DMS114 treated with DMSO at 0.1 percent for 48 hours (cell line): ENCODE results near the gene OSBPL10.
"Not testable (repeated sequence)": the region's sequence is repeated elsewhere in the genome, so short reads cannot be mapped to it uniquely, and the experiment has no call there.

Source experiments
- DNase-seq: peaks from one replicate; lab custom pipeline; 2025; ENCODE audit not compliant: unreplicated experiment; lab: John Stamatoyannopoulos, UW

The OSBPL10 gene

GRCh38 chr3:31710123-31710803 lies 270.8 kb downstream of the OSBPL10 start:
- no peak for DNase-seq

DNA sequence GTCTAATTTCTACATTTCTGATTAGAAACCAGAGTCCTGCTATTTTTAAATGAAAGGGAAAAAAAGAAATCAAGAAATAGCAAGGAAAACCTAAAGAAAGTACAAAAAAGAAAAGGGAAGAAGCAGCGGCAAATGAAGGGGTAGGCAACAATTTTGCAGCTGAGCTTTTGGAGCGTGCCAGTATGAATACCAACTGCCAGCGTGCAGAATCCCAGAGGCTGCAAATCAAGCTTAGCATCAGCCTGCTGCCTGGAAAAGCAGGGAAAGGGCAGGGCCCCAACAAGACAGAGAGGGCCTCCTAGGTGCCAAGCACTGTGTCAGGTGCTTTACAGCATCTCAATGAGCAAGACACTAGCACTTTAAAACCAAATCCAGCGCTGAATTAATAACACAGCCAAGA lies 271.5 kb downstream of the OSBPL10 start:
- no peak for DNase-seq

DNA sequence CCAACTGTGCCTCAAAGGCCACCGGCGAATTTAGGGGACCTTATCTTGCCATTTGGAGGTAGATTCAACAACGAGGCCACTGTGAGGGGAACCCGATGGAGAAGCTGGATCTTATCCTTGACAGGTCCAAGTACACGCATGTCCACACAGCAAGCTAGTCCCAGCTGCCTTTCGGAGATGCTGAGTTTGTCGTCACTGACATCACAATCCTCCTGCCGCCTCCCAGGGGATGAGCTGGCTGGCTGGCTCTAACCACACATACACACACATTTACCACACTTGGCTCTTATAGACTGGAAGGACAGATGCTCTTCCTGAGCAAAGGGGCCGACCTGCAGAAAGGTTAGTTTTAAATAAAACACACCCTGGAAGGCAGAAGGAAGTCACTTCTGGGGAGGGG lies 272.1 kb downstream of the OSBPL10 start:
- DNase-seq, result no peak

DNA sequence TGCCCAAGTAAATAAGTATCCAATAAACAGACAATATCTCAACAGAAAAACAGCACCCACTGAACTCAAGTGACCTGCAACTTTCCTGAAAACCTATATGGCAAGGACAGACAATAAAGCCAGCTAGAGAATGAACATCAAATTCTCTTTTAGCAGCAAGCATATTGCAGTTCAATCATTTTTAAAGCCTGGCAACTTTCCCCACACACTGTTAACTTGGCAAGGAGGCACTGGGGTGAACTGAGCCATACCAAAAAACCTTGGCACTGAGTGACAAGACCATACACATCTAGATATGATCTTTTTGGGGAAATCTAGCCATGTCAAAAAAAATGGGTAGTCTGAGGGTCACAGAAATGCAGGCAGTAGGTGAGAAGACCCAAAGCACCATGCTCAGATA lies 273.8 kb downstream of the OSBPL10 start:
- no peak for DNase-seq

DNA sequence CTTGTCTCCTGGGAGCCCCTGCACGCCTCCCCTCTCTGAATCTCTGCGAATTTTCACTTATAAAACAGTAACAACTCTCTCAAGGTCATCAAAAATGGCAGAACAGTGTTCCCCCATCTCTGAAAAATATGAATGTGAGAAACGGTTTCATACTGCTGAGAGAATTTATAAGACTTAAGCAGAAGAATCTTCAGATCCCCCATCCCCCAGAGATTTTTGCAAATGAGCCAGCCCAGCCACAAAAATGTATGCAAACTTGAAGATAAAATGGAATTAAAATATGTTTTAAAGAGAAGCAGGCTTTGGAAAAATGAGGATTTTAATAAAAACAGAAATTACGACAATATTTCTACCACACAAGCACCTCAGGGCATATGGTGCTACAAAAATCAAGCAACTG lies 275.3 kb downstream of the OSBPL10 start:
- no peak for DNase-seq

DNA sequence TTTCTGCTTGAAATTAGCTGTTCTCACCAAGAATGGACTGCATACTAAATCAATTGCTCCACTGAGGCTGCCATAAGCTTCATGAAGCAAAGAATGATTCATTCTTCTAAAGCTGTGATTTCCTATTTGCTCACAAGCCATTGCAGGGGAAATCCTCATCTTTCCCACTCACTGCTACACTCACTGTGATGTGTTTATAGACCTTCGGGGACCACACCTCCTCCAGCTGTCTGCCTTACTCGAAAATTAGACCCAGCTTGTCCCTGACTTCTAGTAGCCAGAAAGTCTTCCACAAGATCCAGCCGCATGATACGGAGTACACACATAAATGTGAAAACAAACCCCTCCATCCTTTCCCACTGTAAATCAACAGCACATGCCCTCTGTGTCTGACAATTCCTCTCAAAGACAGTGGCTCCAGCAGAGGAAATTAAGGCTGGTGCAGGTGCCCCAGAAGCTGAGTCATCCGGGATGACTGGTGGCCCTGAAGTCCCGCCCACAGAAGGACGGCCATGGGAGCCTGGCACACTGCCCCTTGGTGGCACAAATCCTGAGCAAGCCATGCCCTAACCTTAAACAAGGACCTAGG lies 276.4 kb downstream of the OSBPL10 start:
- DNase-seq, result no peak

DNA sequence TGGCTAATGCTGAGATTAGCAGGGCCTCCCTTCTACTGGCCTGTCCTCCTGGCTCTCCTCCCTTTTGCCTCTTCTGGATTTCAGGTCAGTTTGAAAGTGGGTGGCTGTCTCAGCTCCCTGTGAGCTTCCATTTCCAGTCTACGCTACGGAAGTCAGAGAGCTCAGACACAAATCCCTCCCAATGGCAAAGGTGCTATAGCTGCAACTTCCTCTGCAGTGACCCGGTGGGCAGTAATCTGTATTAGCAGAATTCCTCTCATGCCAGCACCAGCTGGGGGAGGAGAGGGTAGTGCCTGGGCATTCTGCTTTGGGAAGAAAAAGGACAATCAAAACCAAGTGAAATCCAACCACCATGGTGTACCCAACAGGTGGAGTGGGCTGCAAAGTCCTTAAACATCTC lies 276.9 kb downstream of the OSBPL10 start:
- no peak for DNase-seq

DNA sequence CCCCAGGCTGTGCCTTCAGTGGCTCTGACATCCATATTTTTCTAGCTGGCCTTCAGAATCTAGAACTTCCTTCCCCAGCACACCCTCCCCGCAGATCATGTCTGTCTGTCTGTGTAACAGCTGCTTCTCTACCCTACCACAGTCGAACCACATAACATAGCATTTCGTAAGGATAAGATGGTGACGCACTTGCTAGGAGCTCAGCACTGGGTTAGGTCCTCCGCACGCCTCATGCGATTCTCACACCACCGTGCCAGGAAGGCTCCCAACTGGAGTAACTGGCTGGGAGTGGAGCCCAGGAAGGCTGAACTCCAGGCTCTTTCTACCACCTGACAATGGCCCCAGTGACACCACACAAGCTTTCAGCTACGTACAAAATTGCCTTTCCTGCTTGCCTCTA lies 279.8 kb downstream of the OSBPL10 start:
- no peak for DNase-seq

- no peak for DNase-seq
These were observed 281.6 kb downstream of the OSBPL10 start for GRCh38 chr3:31699309-31699953.

DNA sequence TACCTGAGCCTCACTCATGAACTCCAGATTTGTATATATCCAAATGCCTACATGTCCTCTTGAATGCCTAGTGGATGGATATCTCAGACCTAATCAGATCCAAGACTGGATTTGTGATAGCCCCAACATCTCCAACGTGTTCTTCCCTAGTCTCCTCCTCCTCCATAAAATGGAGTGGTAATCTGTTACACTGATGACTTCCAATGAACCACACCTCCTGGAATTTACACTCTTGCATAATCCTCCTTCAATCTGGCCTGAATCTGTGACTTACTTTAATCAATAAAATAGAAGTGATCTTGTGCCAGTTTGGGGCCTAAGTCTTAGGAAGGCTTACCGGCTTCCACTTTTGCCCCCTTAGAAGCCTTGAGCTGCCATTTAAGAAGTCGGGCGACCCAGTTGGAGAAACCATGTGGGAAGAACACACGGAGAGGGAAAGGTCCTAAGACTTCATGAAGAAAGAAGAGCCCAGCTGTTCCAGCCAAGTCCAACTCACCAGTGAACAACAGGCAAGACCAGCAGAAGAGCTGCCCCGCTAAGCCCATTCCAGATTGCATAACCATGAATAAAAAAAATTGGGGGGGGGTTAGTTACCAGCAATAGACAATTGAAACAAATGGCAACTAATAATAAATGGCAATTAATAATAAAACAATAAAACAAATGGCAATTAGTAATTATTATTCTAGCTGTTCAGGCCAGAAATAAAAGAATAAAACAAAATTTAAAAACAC lies 284.1 kb downstream of the OSBPL10 start:
- no peak for DNase-seq

- DNase-seq, result no peak
These were observed 285.1 kb downstream of the OSBPL10 start for GRCh38 chr3:31696009-31696297.

DNA sequence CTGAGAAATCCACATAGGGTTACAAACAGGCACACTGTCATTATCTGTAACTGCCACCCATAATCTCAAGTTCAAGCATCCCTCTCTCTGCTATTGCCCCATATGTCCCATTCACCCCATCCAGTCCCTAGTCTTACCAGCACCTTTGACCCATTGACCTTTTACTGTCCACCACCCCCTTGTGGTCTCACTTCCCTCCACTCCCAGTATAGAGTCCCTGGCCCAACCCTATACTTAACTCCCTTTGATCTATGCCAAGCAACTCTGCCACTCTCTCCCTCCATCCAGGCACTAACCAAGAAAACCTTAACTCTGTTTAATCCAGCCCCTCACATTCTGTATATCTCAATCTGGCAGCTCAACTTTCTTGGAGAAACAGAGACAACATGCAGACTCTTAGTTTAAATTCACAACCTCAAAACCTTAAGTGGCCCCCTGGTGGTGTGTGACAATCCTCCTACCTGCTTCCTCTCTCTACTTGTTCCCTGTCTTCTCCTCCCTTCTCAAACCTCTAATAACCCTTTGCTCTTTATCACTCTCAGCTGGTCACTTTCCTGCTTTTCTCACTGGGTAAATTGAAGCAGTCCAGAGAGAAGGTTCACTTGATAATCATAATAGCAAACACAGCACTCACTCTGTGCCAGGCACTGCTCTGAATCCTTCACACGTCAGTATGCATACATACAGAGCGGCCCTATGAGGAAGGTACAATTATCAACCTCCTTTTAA lies 285.6 kb downstream of the OSBPL10 start:
- peak; percentile 1 for DNase-seq

DNA sequence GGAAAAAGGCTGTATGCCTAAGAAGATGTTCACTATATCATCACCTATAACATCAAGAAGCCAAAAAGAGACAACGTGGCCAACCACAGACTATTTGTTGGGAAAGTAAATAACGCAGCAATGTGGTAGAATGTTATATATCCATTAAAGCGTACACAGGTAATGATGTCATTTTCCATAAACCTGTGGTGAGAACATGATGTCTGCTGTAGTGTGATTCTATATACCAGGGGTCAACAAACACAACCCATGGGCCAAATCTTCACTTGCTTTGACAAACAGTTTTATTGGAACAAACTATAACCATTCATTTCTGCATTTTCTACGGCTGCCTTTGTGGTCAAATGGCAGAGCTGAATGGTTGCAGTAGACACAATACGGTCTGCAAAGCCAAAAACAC lies 287.7 kb downstream of the OSBPL10 start:
- no peak for DNase-seq

GRCh38 chr3:31692751-31693150 lies 288.3 kb downstream of the OSBPL10 start:
- no peak for DNase-seq

DNA sequence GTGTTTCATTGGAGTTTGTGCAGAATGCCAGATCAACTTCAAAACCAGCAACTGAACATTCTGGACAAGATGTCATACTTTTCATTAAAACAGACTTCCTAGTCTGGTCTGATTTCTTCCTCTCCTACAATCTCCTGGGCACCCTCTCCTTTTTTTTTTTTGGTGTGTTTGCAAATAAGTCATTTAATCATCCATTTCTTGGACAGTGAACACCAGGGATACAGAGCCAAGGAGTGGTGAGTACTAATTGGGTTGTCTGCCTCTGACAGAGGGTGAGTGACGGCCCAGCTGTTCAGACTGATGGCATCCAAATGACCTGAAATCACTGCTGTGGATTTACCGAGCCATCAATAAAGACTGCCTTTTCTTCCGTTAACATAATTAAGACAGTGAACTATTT lies 290.3 kb downstream of the OSBPL10 start:
- DNase-seq, result no peak

DNA sequence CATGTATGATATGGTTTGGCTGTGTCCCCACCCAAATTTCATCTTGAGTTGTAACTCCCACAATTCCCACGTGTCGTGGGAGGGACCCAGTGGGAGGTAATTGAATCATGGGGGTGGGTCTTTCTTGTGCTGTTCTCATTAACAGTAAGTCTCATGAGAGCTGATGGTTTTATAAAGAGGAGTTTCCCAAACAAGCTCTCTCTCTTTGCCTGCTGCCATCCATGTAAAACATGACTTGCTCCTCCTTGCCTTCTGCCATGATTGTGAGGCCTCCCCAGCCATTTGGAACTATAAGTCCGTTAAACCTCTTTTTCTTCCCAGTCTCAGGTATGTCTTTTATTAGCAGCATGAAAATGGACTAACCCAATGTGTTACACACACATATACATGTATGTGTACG lies 291.5 kb downstream of the OSBPL10 start:
- DNase-seq, result not testable (repeated sequence)

- DNase-seq, result no peak
These were observed 292.1 kb downstream of the OSBPL10 start for GRCh38 chr3:31688984-31689383.

DNA sequence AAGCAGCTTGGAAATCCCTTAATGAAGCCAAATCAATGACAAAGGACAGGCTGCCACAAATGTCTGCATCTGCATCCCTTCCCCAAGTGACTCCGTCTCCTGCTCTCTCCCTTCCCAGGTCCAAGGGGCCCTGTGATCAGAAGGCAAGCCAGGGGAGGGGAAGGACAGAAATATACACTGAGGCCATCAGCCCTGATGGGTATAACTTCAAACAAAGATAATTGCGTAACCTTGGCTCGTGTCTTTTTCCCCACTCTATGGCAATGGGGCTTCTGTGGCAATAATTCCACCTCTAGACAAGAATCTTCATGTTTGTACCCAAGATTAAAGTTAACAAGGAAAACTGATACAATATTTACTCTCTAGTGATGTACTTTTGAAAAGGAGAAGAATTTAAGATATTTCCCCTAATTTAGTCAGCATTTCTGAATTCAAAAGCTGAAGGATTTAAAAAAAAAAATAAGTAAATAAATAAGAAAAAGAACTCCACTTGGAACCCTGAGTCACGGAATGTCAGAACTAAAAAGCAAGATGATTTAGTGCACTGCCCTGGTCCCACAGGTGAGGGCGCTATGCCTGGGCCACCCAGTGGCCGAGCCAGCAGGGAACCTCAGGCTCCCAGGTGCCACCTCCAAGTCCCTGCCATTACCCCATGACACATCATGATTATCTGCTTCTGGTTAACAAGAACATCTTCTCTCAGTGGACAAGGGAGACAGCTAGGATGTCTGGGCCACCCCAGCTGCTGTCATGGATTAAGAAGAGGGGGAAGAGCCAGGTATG lies 293.9 kb downstream of the OSBPL10 start:
- DNase-seq, result no peak

DNA sequence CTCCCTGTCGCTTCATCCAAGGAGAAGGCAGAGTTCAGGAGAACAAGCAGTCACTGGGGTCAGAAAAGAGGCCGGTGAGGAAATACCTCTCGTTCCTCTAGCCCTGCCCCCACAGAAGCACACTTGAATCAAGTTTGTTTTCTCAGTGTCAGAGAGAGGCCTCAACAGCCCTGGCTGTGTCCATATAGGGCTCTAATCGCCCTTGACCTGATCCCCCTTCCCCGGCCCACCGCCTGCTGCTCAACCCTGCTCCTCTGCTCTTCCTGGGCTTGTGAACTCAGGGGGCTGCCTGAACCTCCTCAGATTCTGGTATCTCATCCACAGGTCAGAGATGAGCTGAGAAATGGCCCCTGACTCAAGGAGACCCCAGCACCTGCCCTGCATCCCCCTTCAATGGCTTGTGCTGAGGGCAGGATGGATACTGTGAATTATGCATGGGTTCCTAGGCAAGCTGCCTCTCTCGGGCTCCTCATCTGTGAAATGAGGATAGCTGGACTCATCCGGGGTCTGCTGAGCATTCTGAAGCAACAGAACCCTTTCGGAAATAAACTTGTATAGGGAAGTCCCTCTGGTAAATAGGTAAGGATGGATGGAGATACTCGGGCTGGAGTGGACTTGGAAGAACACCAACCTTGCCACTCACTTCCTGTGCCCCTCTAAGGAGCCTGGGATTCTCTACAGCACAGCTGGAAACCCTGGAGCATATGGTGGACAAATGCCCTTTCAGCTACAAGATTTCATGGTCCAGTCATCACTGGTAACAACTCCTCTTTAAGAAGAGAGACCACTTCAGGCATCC lies 300.8 kb downstream of the OSBPL10 start:
- DNase-seq, result no peak

GRCh38 chr3:31676556-31676955 lies 304.5 kb downstream of the OSBPL10 start:
- no peak for DNase-seq
